ENCODE data around the gene CYSLTR2.

CYSLTR2 gene

DNA sequence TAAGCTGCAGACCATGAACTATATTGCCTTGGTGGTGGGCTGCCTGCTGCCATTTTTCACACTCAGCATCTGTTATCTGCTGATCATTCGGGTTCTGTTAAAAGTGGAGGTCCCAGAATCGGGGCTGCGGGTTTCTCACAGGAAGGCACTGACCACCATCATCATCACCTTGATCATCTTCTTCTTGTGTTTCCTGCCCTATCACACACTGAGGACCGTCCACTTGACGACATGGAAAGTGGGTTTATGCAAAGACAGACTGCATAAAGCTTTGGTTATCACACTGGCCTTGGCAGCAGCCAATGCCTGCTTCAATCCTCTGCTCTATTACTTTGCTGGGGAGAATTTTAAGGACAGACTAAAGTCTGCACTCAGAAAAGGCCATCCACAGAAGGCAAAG, 53.7 kb downstream of the CYSLTR2 start:
- no peak for DNase-seq

DNA sequence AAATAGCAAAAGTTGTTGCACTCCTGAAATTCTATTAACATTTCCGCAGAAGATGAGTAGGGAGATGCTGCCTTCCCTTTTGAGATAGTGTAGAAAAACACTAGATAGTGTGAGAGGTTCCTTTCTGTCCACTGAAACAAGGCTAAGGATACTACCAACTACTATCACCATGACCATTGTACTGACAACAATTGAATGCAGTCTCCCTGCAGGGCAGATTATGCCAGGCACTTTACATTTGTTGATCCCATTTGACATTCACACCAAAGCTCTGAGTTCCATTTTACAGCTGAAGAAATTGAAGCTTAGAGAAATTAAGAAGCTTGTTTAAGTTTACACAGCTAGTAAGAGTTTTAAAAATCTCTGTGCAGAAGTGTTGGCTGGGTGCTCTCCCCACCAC, 55.0 kb downstream of the CYSLTR2 start:
- DNase-seq, result no peak

DNA sequence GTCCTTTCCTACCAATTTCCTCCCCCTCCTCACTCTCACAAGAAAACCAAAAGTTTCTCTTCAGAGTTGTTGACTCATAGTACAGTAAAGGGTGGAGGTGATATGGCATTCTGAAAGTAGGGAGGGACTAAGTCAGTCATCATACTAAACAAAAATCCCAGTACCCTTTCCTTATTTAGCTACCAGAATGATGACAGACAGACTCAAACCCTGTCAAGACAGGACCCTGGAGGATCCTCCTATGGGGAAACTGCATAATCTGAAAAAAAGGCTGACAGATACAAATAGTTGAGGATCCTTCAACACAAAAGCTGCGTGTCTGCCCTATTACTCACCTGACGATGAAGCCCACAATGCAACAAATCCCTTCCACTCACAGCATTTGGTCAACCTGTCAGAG, 55.5 kb downstream of the CYSLTR2 start:
- no peak for DNase-seq

DNA sequence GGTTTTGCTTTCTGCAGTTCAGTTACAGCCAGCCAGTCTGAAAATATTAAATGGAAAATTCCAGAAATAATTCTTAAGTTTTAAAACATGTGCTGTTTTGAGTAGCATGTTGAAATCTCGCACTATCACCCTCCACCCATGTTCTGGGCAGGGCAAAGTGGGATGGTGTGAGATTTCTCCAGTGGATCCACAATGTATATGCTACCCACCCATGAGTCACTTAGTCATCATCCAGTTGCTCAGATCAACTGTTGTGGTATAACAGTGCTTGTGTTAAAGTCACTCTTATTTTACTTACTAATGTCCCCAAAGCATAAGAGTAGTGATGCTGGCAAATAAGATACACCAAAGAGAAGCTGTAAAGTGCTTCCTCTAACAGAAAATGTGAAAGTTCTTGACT, 56.4 kb downstream of the CYSLTR2 start:
- no peak for DNase-seq

DNA sequence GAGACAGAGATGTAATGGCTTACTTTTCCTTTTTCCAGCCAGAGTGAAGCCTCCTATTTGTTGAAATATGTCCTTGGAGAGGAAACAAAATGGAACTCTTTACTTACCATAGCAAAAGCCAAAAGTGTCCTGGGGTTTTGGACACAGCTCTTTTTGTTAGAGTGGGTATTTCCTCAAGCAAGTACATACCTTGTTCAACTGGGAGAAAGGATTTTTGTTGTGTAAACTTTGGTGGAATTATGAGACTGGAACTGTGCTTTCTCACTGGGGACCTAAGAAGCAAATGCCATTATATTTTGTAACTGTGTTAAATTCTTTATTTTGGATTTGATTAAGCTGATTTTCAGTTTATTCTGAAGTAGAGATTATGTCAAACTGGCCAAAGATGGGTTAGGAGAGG, 58.4 kb downstream of the CYSLTR2 start:
- DNase-seq, result no peak

DNA sequence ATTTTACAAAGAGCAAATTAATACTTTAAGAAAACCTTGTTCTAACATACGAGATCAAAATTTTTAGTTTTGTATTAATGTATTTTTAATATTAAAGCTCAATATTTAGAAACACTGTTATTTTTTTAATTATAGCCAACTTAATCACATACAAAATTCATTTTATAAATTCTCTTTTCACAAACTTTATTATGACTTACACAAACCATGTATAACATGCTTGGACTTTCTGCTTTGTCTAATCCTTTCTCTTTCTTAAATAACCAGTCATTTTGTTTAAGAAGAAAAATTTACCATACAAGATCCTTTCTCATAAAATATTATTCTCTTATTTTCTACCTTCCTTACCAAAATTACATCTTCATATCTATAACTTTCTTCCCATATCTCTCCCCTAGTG, 62.2 kb downstream of the CYSLTR2 start:
- no peak for DNase-seq

DNA sequence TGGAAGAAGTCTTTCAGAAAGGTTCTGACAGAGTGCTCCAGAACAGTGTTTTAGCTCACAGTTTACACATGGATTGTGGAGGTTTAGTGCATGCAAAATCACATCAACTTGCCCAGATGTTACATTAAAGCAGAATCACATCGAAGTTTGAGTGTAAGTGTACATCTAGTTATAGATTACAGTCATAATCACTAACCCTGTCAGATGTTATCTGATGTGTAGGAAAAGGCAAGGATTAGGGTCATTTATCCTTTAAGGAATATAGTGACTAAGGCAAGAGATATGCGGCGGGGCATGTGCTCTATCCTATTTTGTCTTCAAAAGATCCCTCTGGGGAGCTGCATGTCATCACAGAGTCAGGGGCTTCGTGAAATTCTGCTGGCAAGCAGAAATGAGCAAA, 66.9 kb downstream of the CYSLTR2 start:
- DNase-seq, result no peak

DNA sequence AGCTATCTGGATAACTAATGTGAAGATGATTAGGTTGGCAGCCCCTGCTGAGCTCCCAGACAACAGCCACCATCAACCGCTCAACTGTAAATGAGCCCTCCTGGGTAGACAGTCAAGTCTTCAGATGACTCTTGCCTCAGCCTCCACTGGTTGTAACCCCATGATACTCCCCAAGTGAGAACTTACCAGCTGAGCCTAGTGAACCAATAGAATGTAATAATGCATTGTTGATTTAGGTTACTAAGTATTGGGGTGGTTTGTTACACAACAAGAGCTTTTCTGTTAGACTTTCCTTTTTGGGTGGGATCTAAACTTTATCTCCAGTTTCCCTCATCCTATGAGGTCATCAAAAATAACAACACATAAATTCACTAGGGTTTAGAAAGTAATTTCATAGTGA, 69.4 kb downstream of the CYSLTR2 start:
- DNase-seq, result no peak

DNA sequence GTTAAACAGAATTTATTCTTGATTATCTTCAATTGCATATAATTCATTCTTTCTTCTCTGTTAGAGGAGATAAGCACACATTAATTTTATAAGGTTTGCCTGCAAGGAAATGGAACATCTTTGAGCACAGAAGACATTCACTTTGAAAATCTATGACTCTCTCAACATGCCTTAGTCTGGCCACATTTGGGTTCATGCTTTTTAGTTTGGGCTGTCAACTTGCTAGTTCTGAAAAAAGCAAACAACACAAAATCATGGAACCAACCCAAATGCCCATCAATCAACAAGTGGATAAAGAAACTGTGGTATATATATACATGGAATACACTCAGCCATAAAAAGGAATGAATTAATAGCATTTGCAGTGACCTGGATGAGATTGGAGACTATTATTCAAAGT, 71.5 kb downstream of the CYSLTR2 start:
- no peak for DNase-seq

DNA sequence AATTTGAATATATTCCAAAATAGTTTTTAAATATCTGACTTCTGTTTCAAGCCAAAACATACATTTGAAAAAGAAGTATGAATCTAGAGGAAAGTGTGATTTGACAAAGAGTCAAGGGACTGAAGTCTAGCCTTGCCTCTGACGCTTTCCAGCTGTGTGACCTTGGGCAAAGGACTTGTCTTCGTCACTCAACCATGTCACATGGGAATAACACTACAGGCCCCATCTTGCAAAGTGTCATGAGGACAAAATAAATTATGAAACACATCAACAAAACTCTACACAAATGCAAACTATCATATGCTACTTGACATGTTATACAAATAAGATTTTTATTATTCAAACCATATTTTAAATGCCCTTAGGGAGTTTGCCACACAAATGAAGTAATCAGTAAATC, 73.0 kb downstream of the CYSLTR2 start:
- DNase-seq, result no peak

DNA sequence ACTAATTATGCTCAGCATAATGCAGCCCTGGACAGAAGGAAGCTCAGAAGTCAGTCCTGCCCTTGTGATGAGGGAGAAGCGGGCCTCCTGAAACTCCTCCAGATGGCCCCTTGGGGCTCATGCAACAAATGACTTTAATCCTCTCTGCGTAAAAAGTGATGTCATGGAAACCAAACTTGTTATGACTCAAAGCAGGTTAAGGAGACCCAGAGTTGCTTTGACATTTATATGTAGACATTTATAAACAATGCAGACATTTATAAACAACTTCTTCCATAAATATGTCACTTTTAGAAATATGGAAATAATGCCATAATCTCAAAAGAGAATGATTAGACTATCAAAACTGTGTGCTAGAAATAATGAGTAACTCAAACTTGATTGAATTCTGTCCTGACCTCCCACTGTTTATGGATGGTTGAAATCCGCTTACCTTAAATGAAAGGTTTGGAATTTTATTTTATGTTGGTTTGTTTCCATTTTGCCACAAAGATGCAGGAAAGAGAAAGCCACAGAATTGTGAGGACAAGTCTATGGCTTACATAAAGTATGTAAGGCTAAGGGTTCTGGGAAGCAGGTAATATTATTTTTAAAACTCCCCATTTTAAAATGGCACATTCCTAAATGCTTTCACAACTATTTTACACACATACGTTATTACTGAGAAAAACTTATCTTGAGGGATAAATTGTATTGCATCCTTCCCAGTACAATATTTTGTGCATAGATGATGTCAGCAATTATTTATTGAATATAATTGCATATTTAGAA, 73.7 kb downstream of the CYSLTR2 start:
- no peak for DNase-seq

DNA sequence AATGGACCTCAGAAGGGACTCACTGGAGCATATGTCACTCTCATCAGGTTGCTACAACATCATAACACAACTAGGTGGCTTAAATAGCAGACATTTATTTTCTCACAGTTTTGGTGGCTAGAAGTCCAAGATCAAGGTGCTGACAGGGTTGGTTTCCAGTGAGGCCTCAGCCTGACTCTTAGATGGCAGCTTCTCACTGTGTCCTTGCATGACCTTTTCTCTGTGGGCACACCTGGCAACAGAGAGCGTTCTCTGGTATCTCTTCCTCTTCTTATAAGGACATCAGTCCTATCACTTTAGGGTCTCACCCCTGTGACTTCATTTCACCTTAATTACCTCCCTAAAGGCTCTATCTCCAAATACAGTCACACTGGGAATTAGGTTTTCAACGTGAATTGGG, 74.5 kb downstream of the CYSLTR2 start:
- no peak for DNase-seq

DNA sequence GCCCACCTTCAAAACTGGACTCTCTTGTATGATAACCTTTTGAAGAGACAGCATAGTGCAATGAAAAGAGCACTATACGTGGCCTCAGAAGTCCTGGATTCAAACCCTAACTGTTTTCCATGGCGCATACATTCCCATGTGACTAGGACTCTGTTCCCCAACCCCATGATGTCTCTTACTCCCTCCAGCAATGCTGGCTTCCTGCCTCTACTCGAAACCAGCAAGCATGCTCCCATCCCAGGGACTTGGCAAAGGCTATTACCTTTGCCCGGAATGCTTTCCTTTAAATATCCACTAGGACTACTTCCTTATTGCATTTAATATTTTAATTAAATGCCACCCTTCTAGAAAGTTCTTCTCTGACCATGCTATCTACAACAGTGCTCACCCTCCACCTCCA, 75.1 kb downstream of the CYSLTR2 start:
- no peak for DNase-seq

DNA sequence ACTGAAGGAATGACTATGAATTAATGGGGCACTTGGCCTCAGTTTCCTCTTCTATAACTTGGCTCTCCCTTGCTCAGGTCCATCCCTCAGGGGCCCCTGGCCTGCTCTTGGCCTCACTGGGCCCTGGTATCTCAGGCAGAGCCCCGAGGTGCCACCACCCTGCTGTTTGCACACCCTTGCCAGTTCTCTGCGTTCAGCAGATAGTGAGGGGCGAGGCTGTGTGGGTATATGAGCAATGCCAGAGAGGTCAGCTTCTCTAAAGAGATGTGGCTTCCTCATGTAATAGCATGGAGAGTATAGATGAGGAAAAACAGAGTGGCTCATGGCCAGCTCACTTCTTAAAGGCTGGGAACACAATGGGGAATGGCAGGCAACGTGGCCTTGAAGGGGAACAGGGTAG, 76.1 kb downstream of the CYSLTR2 start:
- no peak for DNase-seq

DNA sequence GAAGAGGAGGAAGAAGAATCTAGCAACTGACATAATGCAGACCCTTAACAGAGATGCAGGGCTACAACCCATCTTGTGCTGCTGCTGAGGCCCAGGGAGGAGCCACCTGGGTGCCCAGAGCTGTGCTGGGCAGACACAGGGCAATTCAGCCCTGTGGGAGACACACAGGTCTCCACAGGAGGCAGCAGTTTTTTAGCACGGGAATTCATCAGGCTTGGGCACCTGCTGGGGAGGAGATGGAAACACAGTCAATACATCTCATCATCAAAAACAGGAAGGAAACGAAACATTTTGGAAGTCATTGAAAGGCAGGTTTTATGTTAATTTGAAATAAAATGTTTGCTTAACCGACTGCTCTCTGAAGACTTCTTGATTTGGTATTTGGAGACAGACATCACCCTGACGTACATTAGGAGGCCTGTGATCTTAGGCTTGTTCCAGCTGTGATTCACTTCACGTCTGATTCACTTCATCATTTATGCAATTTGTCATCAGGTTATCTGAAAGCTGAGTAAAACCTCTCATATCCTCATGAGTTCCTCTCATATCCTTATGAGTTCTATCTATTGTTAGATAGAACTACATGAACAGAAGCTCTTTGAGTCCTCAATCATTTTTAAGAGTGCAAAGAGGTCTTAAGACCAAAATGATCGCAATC, 77.4 kb downstream of the CYSLTR2 start:
- no peak for DNase-seq

DNA sequence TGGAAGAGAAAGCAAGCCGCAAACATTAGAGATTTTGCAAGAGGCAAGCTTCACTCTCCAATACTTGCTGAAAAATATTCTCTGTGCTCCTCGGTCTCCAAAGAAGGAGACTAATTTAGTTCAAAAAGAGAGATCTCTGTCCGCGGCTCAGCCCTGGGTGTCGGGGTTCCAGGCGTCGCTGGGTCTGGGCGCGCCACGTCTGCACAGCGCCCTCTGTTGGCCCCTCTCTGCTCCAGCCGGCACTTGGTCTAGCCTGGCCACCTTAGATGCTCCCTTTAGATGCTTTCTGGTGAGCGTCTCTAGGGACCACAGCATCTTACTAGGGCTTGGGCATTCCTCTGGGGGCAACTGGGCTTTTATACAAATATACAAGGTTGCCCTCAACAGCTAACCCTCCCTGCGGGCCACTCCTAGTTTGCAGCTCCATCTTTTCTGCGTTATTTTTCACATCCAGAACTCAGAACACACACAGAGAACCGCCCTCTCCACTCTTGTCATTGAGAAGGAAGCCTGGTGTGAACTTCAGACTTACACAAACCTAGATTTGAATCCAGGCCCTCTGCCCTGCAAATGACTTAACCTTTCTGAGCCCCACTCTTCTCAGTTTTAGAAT, 78.3 kb downstream of the CYSLTR2 start:
- no peak for DNase-seq

DNA sequence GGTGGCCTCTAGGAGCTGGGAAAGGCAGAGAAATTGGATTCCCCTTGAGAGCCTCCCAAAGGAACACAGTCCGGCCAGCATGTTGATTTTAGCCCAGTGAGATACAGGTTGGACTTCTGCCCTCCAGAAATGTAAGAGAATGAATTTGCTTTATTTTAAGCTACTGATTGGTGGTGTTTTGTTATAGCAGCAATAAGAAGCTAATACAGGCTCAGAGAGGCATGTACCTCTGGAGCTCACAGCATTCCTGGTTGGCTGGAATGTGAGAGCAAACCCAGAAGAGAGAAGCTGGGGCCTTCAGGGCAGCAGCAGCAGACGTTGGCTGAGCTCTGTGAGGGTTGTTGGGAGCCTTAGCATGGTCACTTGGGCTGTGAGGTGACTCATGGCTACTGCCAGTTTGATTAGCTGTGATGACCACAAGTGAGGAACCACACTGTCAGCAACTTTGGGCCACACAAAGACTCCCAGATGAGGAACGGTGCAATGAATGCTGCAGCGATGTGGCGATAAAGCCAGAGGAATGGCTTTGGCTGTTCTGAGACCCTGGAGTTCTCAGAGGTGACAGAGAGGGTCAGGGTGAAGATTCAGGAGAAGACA, 80.1 kb downstream of the CYSLTR2 start:
- no peak for DNase-seq

DNA sequence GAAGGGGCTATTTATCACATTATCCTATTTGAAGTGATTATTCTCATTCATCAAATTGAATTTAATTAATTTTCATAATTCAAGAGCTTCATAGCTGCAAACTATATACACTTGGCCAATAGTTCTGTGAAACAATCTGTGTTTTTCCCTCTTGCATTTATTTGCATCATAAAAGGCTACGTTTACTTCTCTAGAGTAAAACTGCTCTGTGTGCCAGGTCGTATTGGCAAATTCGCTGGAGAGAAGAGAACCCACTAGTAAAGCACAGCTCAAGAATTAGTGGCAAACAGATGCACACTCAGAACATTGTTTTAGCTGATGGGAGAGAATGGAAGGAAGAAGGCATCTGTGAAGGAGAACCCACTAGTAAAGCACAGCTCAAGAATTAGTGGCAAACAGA, 81.8 kb downstream of the CYSLTR2 start:
- DNase-seq, result no peak

DNA sequence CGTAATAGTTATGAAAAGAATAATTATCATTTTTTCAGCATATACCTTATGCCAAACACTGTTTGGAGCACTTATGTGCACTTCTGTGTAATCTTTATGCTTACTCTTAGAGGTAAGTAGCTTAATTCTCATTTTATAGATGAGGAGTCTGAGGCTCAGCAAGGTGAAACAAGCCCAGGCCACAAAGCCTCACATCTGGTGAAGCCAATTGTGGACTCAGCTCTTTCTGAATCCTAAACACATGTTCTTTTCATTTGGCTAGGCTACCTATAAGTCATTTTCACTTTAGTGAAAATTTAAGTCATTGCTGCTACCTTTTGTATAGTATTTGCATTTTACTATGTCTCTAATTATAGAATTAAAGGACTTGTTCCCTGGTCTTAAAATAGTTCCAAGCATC, 84.0 kb downstream of the CYSLTR2 start:
- no peak for DNase-seq

DNA sequence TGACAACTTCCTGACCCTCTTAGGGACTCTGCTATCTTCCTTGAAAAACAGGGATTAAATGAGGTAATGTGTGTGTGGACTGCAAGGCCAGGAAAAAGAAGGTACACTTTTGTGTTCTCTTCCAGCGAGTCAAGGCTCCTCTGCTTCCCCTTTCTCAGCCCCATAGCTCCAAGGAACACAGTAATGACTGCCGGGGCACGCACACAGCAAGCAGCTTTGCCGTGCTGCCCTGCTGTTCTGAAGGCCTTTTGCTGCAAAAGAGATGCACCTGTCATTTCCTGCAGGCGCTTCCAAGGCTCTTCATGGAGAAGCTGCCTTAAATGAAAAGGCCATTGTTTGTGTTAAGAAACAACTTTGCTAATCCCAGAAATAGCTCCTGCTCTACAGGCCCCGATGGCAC, 84.6 kb downstream of the CYSLTR2 start:
- no peak for DNase-seq

DNA sequence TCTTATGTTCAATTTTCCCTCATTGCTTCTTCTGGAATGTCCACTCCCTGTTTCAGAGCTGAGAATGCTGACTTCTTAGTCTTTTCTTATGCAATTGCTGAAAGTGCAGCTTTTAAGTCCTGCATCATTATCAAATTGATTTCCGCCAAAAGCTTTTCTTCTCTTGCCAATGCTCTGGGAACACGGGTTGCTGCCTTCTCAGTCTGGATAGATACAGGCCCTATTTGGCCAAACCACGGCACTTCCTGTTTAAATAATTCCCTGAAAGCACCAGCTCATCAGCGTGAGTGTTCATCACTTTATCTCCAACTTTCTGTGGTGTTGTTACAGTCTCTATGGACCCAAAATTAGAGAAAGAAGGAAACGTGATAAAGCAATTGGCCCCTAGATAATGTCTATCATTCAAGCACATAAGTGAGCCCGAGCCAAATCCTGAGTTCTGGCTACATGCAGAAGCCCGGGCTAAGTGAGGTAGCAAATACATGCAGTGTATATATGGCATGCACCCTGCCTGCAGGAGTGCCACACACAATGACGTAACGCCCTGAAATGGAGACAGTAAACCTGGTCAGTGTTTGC, 85.7 kb downstream of the CYSLTR2 start:
- no peak for DNase-seq

DNA sequence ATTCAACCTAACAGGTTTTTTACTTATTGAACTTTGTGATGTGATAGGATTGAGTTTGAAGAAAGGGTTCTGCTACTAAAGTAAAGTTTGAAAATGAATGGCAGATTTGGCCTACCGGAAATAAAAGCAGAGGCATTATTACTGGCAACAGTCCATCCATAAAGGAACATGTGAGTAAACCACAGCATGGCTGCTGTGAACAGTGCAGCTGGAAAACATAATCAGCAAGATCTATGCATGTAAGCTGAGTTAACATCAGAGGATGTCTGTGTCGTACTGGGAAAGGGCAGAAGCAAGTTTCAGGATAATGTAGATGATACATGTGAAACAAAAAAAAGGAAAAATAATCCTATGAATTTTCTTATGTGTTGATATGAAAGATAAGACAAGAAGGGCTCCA, 87.6 kb downstream of the CYSLTR2 start:
- no peak for DNase-seq

DNA sequence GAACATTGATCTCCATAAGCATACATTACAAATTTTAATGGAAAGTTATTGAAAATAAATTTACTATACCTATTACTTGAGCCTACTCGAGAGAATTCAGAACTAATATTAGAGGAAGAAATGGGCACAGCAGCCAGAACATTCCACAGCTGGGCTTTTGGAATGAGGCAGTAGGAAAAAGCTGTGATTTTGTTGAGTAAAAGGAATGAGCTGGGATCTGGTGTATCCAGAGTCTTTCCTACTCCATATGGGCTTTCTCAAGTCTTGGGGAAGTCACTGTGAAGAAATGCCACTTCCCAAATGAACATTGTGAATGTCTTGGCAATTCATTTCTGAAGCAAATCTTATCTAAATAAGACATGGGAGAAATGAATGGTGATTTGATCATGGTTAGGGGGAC, 93.1 kb downstream of the CYSLTR2 start:
- no peak for DNase-seq

DNA sequence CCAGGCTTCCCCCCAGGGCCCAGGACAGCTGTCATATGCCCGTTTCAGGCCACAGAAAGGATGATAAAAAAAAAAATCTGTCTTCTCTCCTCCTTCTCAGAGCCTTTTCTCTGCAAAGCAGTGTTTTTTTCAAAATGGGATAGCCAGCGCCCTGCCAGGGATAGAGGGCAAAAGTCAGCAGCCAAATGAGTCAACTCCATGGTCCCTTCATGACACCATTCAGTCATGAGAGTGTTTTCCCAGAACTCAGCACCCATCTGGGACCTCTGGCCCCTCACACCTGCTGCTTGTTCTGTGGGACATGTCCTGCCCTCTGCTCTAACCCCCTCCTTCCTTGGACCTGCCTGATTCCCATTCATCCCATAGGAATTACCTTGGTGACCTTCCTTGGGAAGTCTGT, 95.0 kb downstream of the CYSLTR2 start:
- DNase-seq, result no peak

Data from amniotic stem cell (primary cell).